Gastrocnemius medialis (tissue), 4 donors: ENCODE data around the gene BSN. TPM values are rescaled to one million over a fixed set of nuclear protein-coding genes. Genes with fewer than 3 reads are reported as not detected.

Experiments
- ATAC-seq, 2 donors: fragments of 150-250 bp; one replicate each; pipeline ENCODE4 v1.9.1; 2016
- DNase-seq, 2 donors: peaks; one replicate each; pipeline ENCODE4 v3.0.0-alpha.2; 2019
- H3K27ac ChIP-seq, 4 donors: fragments of 200-600 bp; sonication (generic); 1 replicate in 1 of 4; 2 replicates in 3 of 4; pipeline ENCODE4 v1.5.1; 2016 to 2018; ENCODE audit warnings: mild to moderate bottlenecking in 2 of 4, moderate library complexity in 1 of 4
- H3K27me3 ChIP-seq, 3 donors: fragments of 200-600 bp; sonication (generic) in 2 of 3; 1 replicate in 1 of 3; 2 replicates in 2 of 3; pipeline versions ENCODE4 v1.5.1 to v1.6.0; 2016 to 2019; ENCODE audit warnings: mild to moderate bottlenecking in 1 of 3, moderate library complexity in 1 of 3
- H3K36me3 ChIP-seq, 2 donors: fragments of 200-600 bp; sonication (generic) in 1 of 2; one replicate each; pipeline ENCODE4 v1.5.1; 2017 to 2018
- H3K4me1 ChIP-seq, 2 donors: fragments of 200-600 bp; sonication (generic) in 1 of 2; one replicate each; pipeline ENCODE4 v1.5.1; 2016 to 2017; ENCODE audit warnings: mild to moderate bottlenecking in 2 of 2
- H3K4me3 ChIP-seq, 4 donors: fragments of 200-600 bp; sonication (generic) in 3 of 4; 1 replicate in 1 of 4; 2 replicates in 3 of 4; pipeline ENCODE4 v1.5.1; 2016 to 2019; ENCODE audit warnings: mild to moderate bottlenecking in 2 of 4
- H3K9me3 ChIP-seq, 3 donors: fragments of 200-600 bp; sonication (generic) in 2 of 3; 1 replicate in 1 of 3; 2 replicates in 2 of 3; pipeline ENCODE4 v1.5.1; 2016 to 2019
- CTCF ChIP-seq, 5 experiments: fragments of 450-650 bp in 3 of 5; fragments of 200-600 bp in 2 of 5; sonication (generic) in 2 of 5; IDR thresholded peaks in 4 of 5; conservative IDR thresholded peaks in 1 of 5; 1 replicate in 4 of 5; 2 replicates in 1 of 5; pipeline ENCODE4 v1.5.1; 2016 to 2019; ENCODE audit warnings: antibody characterized with exemption in 5 of 5, mild to moderate bottlenecking in 3 of 5, moderate library complexity in 3 of 5
- POLR2A ChIP-seq, 2 donors: fragments of 450-650 bp; IDR thresholded peaks; one replicate each; pipeline ENCODE4 v1.6.1; 2017; ENCODE audit warnings: antibody characterized with exemption in 2 of 2, mild to moderate bottlenecking in 2 of 2, moderate library complexity in 2 of 2
- in situ Hi-C, 4 donors: fragments of 200-750 bp; cut with MboI; loops; one replicate each; pipeline versions ENCODE4 v1.15.0 to v1.8.0; 2017; ENCODE audit warnings: low sequenced_read_pairs in 4 of 4
- intact Hi-C: fragments of 100-400 bp; cut with DNase I; formaldehyde crosslinking; loops from one replicate; pipeline ENCODE4 v1.15.1; 2023; ENCODE audit warnings: low total_unique reads
- total RNA-seq, 4 donors: library from RNA; depleted of rRNA; stranded (reverse); fragments of >200 nt; gene quantifications; one replicate each; pipeline versions ENCODE4 v1.1.0 to v1.2.3, GENCODE V29; 2016

The BSN gene
- total RNA-seq, 4 donors from 2014 or later, result 0.10 to 0.24 (median 0.21) TPM

- H3K27ac ChIP-seq, result no peak overlapping the region
- DNase-seq (no peak), ATAC-seq (no peak)
- no peak overlapping the region for H3K4me3 ChIP-seq
- H3K36me3 ChIP-seq, result no peaks in the 10 kb centered on the region
- intact Hi-C loops (no loop called here), in situ Hi-C loops (no loop called here)
- TF ChIP-seq CTCF (IDR thresholded peaks at IDR 0.05 in 4 of 5, conservative IDR thresholded peaks at IDR 0.05 in 1 of 5) (no peak), POLR2A (IDR thresholded peaks at IDR 0.05) (no peak)
- no peaks in the 10 kb centered on the region for H3K4me1 ChIP-seq
- H3K27me3 ChIP-seq, result no peaks in the 10 kb centered on the region
- no peaks in the 10 kb centered on the region for H3K9me3 ChIP-seq
Observed at GRCh38 chr3:49638445-49638844, 84.2 kb downstream of the BSN start.

GRCh38 chr3:49639551-49639950 is 85.3 kb downstream of the BSN start:
- in situ Hi-C loops, result no loop called here
- H3K27ac ChIP-seq, result no peak overlapping the region
- TF ChIP-seq CTCF (IDR thresholded peaks at IDR 0.05 in 4 of 5, conservative IDR thresholded peaks at IDR 0.05 in 1 of 5), result no peak
- no peak for TF ChIP-seq POLR2A (IDR thresholded peaks at IDR 0.05)
- intact Hi-C loops, result no loop called here
- no peak for DNase-seq
- H3K27me3 ChIP-seq, result no peaks in the 10 kb centered on the region
- H3K4me1 ChIP-seq, result no peaks in the 10 kb centered on the region
- no peaks in the 10 kb centered on the region for H3K36me3 ChIP-seq
- no peak for ATAC-seq
- no peak overlapping the region for H3K4me3 ChIP-seq
- no peaks in the 10 kb centered on the region for H3K9me3 ChIP-seq

- no peak for TF ChIP-seq POLR2A (IDR thresholded peaks at IDR 0.05)
- no peak for TF ChIP-seq CTCF (IDR thresholded peaks at IDR 0.05 in 4 of 5, conservative IDR thresholded peaks at IDR 0.05 in 1 of 5)
- Histone ChIP-seq H3K9me3 (no peaks in the 10 kb centered on the region), H3K27me3 (no peaks in the 10 kb centered on the region), H3K27ac (no peak overlapping the region), H3K4me1 (no peaks in the 10 kb centered on the region), H3K4me3 (no peak overlapping the region), H3K36me3 (no peaks in the 10 kb centered on the region)
- no peak for ATAC-seq
- intact Hi-C loops, result no loop called here
- no peak for DNase-seq
- in situ Hi-C loops, result no loop called here
Observed at GRCh38 chr3:49641292-49641691, 87.0 kb downstream of the BSN start.

- ATAC-seq (no peak), DNase-seq (no peak)
- no peaks in the 10 kb centered on the region for H3K27me3 ChIP-seq
- no peak overlapping the region for H3K27ac ChIP-seq
- no peaks in the 10 kb centered on the region for H3K4me1 ChIP-seq
- no peak overlapping the region for H3K4me3 ChIP-seq
- in situ Hi-C loops, result no loop called here
- H3K36me3 ChIP-seq, result no peaks in the 10 kb centered on the region
- H3K9me3 ChIP-seq, result no peaks in the 10 kb centered on the region
- TF ChIP-seq CTCF (IDR thresholded peaks at IDR 0.05 in 4 of 5, conservative IDR thresholded peaks at IDR 0.05 in 1 of 5), result no peak
- no peak for TF ChIP-seq POLR2A (IDR thresholded peaks at IDR 0.05)
- intact Hi-C loops, result no loop called here
Observed at GRCh38 chr3:49641921-49642707, 87.8 kb downstream of the BSN start.
